Measurements from ENCODE around the gene FGF12. TPM values are rescaled to one million over a fixed set of nuclear protein-coding genes. Genes with fewer than 3 reads are reported as not detected.

FGF12 gene
- total and polyA plus RNA-seq, 2 of the 13 experiments (the other 11 are each of a cell fraction or from before 2014, with no cell fraction given): 0.07 TPM; not detected in 1

DNA sequence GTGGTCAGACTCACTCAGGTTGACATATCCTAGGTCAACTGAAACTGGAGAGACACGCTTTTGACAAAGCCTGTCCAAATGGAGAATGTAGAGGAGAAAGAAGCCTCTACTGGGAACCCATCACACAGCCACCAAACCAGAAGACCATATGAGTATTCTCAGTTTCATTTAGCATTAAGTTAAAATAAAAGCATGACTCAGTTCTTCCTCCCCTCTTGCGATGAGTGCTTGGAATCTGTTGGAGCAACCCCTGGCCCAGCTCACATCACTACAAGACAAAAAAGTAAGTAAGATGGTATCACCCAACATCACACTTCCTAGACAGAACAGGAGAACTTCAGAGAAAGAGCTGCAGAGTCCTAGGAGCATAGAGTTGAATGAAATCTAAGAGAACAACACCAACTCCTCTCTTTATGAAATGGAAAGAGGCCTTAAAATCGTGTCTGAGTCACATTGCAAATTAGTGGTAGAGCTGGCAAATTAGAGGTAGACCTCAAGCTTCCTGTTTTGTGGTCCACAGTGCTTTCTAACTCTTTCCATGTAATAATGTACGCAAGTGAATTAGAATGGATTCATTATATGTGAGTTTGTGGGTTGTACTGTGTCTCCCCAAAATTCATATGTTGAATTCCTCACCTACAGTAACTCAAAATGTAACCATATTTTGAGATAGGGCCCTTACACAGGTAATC is 51.2 kb downstream of the FGF12 start (continued):
- TF ChIP-seq, protein P1, sequence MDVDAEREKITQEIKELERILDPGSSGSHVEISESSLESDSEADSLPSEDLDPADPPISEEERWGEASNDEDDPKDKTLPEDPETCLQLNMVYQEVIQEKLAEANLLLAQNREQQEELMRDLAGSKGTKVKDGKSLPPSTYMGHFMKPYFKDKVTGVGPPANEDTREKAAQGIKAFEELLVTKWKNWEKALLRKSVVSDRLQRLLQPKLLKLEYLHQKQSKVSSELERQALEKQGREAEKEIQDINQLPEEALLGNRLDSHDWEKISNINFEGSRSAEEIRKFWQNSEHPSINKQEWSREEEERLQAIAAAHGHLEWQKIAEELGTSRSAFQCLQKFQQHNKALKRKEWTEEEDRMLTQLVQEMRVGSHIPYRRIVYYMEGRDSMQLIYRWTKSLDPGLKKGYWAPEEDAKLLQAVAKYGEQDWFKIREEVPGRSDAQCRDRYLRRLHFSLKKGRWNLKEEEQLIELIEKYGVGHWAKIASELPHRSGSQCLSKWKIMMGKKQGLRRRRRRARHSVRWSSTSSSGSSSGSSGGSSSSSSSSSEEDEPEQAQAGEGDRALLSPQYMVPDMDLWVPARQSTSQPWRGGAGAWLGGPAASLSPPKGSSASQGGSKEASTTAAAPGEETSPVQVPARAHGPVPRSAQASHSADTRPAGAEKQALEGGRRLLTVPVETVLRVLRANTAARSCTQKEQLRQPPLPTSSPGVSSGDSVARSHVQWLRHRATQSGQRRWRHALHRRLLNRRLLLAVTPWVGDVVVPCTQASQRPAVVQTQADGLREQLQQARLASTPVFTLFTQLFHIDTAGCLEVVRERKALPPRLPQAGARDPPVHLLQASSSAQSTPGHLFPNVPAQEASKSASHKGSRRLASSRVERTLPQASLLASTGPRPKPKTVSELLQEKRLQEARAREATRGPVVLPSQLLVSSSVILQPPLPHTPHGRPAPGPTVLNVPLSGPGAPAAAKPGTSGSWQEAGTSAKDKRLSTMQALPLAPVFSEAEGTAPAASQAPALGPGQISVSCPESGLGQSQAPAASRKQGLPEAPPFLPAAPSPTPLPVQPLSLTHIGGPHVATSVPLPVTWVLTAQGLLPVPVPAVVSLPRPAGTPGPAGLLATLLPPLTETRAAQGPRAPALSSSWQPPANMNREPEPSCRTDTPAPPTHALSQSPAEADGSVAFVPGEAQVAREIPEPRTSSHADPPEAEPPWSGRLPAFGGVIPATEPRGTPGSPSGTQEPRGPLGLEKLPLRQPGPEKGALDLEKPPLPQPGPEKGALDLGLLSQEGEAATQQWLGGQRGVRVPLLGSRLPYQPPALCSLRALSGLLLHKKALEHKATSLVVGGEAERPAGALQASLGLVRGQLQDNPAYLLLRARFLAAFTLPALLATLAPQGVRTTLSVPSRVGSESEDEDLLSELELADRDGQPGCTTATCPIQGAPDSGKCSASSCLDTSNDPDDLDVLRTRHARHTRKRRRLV (CRISPR knock-in tag; IDR thresholded peaks at IDR 0.05): no peak

DNA sequence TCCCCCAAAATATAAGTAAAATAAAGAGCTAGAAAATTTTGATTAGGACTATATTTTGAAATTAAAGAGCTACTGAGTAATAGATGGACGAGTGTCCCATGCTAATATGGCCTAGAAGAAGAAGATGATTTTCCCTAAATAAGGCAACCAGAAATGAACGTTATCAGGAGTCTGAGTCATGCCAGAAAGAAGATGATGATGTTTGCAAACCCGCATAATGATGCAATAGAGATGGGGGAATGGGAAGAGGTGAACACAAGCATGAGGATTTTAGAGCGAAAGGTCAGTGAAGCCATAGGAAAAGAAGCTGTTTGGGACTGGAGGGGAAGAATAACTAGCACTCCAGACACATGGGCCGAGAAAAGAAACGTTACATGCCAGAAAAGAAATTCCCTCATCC is 71.7 kb downstream of the FGF12 start:
- BruUV-seq (replicated peaks): no TSS peak
- in situ Hi-C loops (cut with HindIII; ENCODE audit: extremely low pct_ligation_motif_present, low pct_unique_long_range_greater_than_20kb): no loop called here
- no peaks in the 10 kb centered on the region for H3K79me2 ChIP-seq (ENCODE audit: insufficient read depth, low read length)

More for the DNA sequence above, 71.7 kb downstream of the FGF12 start:
- ATAC-seq (no peak), DNase-seq (ENCODE audit: low spot score) (no peak), FAIRE-seq (no peak)
- intact Hi-C loops (cut with micrococcal nuclease; ENCODE audit: unreplicated experiment): no loop called here
- Histone ChIP-seq H3K36me3 (replicated peaks in 1 of 2; ENCODE audit: control insufficient read depth in 1 of 2, insufficient read depth in 2 of 2, low read length in 2 of 2) (no peaks in the 10 kb centered on the region), H3K9me3 (ENCODE audit: low read length) (no peaks in the 10 kb centered on the region), H3K4me3 (replicated peaks in 1 of 3; ENCODE audit: insufficient read depth in 1 of 3, low read depth in 2 of 3, low read length in 3 of 3) (no peak overlapping the region), H3K27me3 (ENCODE audit: control insufficient read depth in 1 of 2, insufficient read depth in 2 of 2, low read length in 2 of 2) (no peaks in the 10 kb centered on the region), H3K4me2 (ENCODE audit: low read depth, low read length) (no peak overlapping the region), H4K20me1 (ENCODE audit: insufficient read depth, low read length) (no peaks in the 10 kb centered on the region), H3K9ac (ENCODE audit: insufficient read depth, low read depth, low read length) (no peak overlapping the region), H3K4me1 (ENCODE audit: insufficient read depth, low read length) (no peaks in the 10 kb centered on the region), H2AFZ (ENCODE audit: low read length) (no peak overlapping the region), H3K27ac (ENCODE audit: extremely low read length, insufficient read depth, low read length) (no peak overlapping the region)
- TF ChIP-seq HNRNPUL1 (IDR thresholded peaks at IDR 0.05; ENCODE audit: low read depth, low read length) (no peak), ATF7 (IDR thresholded peaks at IDR 0.05) (peak; percentile 50), ATF7 (CRISPR knock-in tag; IDR thresholded peaks at IDR 0.05) (no peak), KLF12 (CRISPR knock-in tag; IDR thresholded peaks at IDR 0.05; ENCODE audit: borderline replicate concordance) (no peak)
- TF ChIP-seq, protein P2, sequence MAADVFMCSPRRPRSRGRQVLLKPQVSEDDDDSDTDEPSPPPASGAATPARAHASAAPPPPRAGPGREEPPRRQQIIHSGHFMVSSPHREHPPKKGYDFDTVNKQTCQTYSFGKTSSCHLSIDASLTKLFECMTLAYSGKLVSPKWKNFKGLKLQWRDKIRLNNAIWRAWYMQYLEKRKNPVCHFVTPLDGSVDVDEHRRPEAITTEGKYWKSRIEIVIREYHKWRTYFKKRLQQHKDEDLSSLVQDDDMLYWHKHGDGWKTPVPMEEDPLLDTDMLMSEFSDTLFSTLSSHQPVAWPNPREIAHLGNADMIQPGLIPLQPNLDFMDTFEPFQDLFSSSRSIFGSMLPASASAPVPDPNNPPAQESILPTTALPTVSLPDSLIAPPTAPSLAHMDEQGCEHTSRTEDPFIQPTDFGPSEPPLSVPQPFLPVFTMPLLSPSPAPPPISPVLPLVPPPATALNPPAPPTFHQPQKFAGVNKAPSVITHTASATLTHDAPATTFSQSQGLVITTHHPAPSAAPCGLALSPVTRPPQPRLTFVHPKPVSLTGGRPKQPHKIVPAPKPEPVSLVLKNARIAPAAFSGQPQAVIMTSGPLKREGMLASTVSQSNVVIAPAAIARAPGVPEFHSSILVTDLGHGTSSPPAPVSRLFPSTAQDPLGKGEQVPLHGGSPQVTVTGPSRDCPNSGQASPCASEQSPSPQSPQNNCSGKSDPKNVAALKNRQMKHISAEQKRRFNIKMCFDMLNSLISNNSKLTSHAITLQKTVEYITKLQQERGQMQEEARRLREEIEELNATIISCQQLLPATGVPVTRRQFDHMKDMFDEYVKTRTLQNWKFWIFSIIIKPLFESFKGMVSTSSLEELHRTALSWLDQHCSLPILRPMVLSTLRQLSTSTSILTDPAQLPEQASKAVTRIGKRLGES (CRISPR knock-in tag; IDR thresholded peaks at IDR 0.05; ENCODE audit: borderline replicate concordance): no peak
- TF ChIP-seq, protein P3, sequence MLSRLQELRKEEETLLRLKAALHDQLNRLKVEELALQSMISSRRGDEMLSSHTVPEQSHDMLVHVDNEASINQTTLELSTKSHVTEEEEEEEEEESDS (CRISPR knock-in tag; IDR thresholded peaks at IDR 0.05; ENCODE audit: borderline replicate concordance): no peak
- ChIA-PET POLR2A (no interaction called here), CTCF (ENCODE audit: low intra/inter-chr PET ratio, low total read pairs) (no interaction called here)
- WGBS (ENCODE audit: low lambda C conversion rate): 4% methylated on average over 6 of the region's 6 CpGs

Measured in HepG2 (cell line).